ENCODE data around the gene OR4D6.

DNA sequence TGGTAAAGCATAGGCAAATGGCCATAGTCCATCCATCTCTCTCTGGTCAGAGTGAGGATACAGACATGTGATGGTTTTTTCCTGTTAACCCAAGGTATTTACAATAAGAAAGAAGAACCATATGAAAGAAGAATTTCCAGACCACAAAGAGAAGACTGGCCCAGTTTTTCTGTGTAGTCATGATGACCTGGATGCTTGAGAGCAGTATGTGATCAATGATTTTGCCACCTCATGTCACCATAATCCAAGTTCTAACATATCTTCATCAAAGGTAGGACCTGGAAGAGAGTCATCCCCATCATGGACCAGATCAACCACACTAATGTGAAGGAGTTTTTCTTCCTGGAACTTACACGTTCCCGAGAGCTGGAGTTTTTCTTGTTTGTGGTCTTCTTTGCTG lies at the start of gene OR4D6:
- TF ChIP-seq, protein P1, sequence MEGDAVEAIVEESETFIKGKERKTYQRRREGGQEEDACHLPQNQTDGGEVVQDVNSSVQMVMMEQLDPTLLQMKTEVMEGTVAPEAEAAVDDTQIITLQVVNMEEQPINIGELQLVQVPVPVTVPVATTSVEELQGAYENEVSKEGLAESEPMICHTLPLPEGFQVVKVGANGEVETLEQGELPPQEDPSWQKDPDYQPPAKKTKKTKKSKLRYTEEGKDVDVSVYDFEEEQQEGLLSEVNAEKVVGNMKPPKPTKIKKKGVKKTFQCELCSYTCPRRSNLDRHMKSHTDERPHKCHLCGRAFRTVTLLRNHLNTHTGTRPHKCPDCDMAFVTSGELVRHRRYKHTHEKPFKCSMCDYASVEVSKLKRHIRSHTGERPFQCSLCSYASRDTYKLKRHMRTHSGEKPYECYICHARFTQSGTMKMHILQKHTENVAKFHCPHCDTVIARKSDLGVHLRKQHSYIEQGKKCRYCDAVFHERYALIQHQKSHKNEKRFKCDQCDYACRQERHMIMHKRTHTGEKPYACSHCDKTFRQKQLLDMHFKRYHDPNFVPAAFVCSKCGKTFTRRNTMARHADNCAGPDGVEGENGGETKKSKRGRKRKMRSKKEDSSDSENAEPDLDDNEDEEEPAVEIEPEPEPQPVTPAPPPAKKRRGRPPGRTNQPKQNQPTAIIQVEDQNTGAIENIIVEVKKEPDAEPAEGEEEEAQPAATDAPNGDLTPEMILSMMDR (conservative IDR thresholded peaks at IDR 0.05), result no peak
- no peak for TF ChIP-seq ZFX (IDR thresholded peaks at IDR 0.05)
